AG10803 (cell line): Measurements from ENCODE around the gene LSM14B.

Source experiments
- DNase-seq: peaks from one replicate; pipeline ENCODE4 v3.0.0; 2010; ENCODE audit warnings: low read depth
- H3K4me3 ChIP-seq: 2 replicates; pipeline ENCODE4 v1.5.1; 2011; ENCODE audit warnings: mild to moderate bottlenecking, low read length, control low read depth
- CTCF ChIP-seq: conservative IDR thresholded peaks from 2 replicates; pipeline ENCODE4 v1.5.1; 2011; ENCODE audit warnings: mild to moderate bottlenecking, low read length, control low read depth, inconsistent platforms

Gene LSM14B

GRCh38 chr20:62127799-62128198, 5.5 kb downstream of the LSM14B start:
- no peak for TF ChIP-seq CTCF
- DNase-seq: no peak
- H3K4me3 ChIP-seq: no peak overlapping the region

GRCh38 chr20:62128502-62128901, 6.2 kb downstream of the LSM14B start:
- no peak for DNase-seq

GRCh38 chr20:62129731-62130531, 7.7 kb downstream of the LSM14B start:
- TF ChIP-seq CTCF: no peak
- H3K4me3 ChIP-seq: no peak overlapping the region
- DNase-seq: no peak

More at GRCh38 chr20:62128502-62128901, 6.2 kb downstream of the LSM14B start:
- TF ChIP-seq CTCF: no peak
- no peak overlapping the region for H3K4me3 ChIP-seq

GRCh38 chr20:62131560-62132320, 9.5 kb downstream of the LSM14B start:
- H3K4me3 ChIP-seq: no peak overlapping the region
- TF ChIP-seq CTCF: no peak
- no peak for DNase-seq

GRCh38 chr20:62132421-62132820, 10.1 kb downstream of the LSM14B start:
- H3K4me3 ChIP-seq: no peak overlapping the region
- no peak for DNase-seq
- TF ChIP-seq CTCF: no peak

- no peak for TF ChIP-seq CTCF
- H3K4me3 ChIP-seq: no peak overlapping the region
- DNase-seq: no peak
Measured at GRCh38 chr20:62133051-62133845, 11.0 kb downstream of the LSM14B start.
